Lung microvascular endothelial cell (primary cell): ENCODE measurements around the gene PCYOX1L. TPM values are rescaled to one million over a fixed set of nuclear protein-coding genes. Genes with fewer than 3 reads are reported as not detected.

ENCODE experiments used
- DNase-seq, 2 donors: peaks; one replicate each; pipeline versions ENCODE4 v3.0.0 to v3.0.0-alpha.2; 2010; ENCODE audit warnings: low read depth in 2 of 2
- total RNA-seq: library from RNA; depleted of rRNA; stranded (reverse); fragments of >200 nt; gene quantifications from 2 replicates; pipeline ENCODE4 v1.2.1, GENCODE V29; 2014

Gene PCYOX1L
- total RNA-seq, 1 donor from 2014 or later, result 13.3 TPM

DNA sequence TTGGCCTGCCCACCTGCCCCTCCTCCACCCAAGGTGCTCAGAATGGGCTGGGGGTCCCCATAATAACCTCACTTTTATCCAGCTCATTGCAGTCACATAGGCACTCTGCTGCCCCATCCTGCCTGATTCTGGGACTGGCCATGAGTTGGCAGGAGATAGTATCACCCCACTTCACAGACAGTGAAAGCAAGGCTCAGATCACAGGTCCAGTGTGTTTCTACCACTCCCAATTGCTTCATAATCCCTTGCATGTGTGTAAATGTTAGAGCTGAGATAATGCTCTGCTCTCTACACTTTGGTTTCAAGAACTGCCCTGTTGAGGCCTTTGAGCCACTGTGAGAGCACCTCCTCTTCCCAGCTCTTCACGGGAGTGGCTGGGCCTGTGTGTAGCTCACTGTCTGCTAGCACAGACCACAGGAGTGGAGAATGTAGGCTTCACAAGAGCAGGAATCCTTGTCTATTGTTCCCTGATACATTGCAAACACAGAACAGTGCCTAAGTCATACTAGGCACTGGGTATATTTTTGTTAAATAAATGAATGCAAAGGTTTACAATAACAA lies 8.4 kb downstream of the PCYOX1L start:
- DNase-seq, result no peak

DNA sequence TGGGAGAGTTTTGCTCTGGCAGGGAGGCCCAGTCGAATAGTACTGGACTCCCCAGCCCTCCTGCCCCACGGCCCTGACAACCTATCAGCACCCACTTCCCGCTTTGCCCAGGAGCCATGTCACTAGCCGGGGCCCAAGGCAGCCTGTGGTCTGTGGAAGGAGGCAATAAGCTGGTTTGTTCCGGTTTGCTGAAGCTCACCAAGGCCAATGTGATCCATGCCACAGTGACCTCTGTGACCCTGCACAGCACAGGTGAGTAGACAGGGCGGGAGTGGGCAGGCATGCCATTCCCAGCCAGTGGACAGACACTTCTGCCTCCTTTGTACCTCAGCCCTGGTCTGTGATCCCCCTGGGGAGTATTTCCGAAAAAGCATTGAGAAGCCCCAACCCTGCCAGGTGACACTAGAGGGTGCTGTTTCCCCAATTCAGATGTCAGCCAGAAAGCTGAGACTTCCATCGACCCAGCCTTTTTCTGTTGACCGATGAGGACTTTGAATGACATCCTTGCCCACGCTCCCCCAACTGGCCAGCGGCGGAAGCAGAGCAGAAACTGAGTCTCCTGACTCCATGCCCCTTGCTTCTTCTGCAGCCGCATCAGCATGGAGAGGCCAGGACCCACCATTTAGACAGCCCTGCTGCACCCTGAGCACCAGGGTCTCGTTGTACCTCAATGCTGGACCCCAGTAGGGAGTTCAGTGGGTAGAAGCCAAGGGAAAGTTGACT lies 9.6 kb downstream of the PCYOX1L start:
- DNase-seq, result peak; percentile 70 to 71

DNA sequence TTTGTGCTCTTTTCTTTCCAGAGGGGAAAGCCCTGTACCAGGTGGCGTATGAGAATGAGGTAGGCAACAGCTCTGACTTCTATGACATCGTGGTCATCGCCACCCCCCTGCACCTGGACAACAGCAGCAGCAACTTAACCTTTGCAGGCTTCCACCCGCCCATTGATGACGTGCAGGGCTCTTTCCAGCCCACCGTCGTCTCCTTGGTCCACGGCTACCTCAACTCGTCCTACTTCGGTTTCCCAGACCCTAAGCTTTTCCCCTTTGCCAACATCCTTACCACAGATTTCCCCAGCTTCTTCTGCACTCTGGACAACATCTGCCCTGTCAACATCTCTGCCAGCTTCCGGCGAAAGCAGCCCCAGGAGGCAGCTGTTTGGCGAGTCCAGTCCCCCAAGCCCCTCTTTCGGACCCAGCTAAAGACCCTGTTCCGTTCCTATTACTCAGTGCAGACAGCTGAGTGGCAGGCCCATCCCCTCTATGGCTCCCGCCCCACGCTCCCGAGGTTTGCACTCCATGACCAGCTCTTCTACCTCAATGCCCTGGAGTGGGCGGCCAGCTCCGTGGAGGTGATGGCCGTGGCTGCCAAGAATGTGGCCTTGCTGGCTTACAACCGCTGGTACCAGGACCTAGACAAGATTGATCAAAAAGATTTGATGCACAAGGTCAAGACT lies 10.3 kb downstream of the PCYOX1L start:
- DNase-seq, result no peak

DNA sequence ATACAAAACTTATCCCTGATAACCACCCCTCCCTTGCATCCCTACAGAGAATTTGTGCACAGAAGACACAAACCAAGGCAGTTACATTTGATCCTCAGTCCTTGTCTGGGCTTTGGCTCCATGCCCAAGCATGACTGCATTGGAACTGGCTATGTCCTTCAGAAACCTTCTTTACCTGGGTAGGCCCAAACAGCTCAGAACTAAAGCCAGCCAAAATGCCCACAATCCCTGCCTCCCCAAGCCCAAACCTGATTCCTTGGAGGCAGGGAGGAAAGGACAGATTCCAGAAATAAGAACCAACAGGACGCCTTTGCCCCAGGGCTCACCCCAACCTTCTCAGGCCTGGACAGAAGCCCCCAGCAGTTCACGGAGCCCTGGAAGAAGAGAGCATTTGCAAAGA lies 13.0 kb downstream of the PCYOX1L start:
- no peak for DNase-seq

DNA sequence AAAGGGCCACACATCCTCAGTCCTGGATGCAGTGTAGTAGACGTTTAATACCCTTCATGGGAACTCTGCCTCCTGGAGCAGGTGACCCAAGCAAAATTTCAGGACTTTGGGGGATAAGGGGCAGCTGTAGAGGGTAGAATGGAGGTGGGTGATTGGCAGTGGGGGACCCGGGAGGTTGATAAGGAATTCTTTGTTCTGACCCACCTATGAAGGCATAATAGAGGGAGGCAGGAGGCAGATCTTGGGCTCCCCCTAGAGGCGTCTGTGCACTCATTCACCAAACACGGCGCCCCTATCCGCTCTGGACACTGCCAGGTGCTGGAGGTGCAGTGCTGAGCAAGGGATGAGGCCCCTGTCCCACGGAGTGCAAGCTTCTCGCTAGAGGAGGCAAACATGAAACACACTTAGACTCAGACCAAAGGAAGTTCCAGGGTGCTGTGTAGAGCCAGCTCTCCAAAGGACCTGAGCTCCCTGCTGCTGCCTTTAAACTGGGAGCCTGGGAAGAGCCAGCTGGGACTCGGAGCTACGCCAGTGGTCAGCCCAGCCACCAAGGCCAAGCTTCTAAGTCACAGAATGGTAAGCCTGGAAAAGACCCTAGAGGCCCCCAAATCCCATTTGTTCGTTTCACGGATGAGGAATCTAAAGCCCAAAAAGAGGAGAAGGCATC lies 13.6 kb downstream of the PCYOX1L start:
- peak; percentile 65 to 80 for DNase-seq

DNA sequence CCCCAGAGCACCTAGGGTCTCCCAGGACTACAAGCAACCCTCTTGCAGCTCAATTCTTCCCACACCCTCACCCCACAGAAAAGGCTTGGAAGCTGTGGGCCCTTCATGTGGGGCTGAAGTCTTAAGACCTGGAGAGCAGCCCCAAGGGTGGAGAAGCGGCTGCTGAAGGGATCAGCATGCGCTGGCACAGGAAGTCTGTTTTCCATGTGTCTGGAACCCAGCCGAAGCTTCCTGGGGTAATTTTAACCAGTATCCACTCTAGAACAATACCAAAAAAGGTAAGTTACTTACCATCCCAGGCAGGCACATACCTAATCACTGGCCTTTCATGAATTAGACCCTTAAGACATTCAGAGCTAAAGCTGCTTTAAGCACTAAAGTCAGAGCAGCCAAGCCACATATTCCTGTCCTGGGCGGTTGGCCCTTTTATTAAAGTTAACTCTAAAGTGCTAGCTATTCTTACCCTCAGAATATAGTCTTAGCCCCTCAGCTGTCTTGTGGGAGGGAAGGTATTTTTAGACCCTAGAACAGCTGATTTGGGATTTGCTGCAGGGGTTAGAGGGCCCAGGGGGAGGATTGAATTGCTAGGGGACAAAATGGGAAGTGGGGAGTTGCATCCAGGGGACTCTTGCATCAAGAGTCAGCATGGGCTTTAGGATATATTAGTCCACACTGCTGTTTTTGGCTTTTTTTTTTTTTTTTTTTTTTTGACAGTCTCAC lies 14.4 kb downstream of the PCYOX1L start:
- DNase-seq, result no peak

DNA sequence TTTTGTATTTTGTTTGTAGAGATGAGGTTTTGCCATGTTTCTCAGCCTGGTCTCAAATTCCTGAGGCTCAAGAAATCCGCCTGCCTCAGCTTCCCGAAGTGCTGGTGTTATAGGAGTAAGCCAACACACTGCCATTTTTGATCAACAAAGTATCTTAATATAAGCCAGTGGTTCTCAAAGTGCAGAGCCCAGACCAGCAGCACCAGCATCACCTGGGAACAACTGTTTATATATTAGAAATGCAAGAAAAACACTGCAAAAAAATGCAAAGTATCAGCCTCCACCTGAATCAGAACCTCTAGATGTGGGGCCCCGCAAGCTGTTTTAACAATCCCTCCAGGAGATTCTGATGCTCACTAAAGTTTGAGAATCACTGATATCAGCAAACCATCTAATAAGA lies 15.1 kb downstream of the PCYOX1L start:
- no peak for DNase-seq

DNA sequence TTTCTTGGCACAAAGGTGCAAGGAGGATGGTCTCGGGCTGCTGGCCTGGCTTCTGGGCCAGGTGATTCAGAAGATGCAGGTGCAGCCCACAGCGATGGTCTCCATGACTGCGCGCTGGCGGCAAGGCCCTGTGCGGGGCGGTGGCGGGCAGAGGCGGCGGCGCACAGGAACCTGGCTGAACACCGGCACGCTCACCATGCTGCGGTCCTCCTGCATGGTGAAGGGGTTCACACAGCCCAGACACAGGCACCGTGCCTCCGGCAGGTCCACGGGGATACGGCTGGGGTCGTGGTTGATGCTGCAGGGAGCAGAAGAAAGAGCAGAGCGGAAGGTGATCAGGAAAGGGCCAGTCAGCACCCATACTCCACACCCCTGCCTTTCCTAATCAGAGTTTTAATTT lies 16.5 kb downstream of the PCYOX1L start:
- DNase-seq, result no peak

DNA sequence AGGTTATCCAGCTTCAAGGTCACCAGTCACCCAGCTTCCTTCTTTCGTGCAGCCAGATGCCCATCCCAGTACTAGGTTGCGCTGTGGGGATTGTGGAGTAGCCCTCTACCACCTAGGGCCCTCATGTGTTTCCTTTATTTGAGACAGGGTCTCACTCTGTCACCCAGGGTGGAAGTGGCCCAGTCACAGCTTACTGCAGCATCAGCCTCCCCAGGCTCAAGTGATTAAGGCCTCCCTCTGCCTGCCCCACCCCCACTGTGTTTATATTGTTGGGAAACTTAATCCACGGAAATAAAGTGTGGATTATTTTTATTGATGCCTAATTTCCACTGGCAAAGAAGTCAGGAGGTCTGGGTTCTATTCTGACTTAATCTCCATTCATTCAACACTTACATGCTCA lies 17.0 kb downstream of the PCYOX1L start:
- no peak for DNase-seq

DNA sequence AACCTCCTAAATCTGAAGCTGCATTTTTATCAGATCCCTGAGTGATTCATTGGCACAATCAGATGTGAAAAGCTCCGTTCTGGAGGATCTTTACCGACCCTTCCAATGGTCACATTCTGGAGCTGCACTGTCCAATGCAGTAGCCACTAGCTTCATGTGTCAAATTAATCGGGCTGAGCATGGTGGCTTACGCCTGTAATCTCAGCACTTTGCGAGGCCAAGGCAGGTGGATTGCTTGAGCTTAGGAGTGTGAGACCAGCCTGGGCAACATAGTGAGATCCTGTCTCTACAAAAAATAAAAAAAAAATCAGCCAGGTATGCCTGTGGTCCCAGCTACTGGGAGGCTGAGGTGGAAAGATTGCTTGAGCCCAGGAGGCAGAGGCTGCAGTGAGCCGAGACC lies 17.6 kb downstream of the PCYOX1L start:
- no peak for DNase-seq

DNA sequence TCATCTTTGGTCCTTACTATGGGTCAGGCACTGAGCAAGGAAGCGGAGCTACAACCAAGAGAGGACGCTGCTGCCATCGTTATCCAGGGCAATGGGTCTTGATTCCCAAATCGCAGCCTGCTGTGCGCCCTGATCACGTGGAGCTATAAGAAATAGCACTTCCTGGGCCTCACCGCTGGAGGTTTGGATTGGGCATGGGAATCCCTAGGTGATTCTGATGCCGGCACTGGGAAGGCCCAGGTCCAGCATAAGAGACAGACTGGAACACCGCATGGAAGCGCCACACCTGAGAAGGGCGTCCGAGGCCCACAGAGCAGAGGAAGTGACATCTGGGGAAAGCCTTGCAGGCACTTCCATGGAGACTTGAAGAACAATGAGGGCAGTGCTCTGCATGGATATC lies 18.3 kb downstream of the PCYOX1L start:
- no peak for DNase-seq

DNA sequence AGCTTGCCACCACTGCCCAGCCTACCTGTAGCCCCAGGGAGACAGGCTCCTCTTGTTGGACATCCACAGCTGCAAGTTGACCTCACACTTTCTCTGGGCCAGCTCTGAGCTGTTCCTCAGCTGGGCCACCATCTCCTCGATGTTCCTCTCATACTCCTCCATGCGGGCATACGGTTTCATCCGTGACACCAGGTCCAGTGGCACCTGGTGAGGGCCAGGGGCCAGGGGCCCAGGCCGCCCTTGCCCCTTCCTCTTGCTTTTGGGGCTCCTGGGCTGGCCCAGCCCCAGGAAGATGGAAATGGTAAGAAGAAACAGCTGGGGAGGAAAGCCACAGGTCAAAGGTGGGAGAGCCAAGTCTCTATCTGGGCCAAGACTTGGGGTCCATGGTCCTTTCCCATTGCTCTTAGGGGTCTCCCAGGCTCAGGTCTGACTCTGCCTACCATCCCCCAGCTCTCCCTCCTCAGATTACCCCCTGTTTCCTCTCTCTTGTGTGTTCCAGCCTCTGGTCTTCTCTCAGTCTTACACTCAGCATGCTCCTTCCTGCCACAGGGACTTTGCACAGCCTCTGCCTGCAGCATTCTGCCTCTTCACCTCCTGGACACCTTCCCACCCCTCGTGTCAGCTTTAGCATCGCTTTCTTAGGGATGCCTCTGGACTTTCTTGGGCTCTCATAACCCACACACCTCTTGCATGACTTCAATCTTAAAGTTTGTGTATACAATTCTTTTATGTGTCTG lies 19.0 kb downstream of the PCYOX1L start:
- DNase-seq, result no peak

DNA sequence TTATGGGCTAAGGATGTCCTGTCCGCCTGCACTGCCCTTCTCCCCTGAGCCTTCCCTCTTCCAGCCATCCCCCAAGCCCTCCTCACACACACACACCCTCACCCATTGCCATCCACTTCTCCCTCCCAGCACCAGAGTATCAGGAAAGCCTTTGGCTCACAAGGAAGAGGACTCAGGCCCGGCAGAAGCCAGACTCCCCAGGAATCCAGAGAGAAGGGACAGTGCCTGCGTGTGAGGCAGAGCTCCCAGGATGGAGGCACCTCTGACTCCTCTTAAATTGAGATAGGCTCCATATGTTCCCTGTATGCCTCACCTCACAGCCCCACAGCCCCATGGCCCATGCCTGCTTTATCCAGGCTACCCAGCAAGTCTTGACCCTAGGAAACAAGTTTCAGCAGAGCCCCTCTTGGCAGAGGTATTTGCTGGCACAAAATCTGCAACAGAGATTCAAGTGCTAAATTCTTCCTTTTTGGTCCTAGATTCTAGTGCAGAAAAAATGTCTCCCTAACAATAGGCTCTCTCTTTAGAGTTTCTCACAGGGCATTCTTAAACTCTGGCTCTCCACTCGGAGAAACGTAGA lies 20.5 kb downstream of the PCYOX1L start:
- no peak for DNase-seq

DNA sequence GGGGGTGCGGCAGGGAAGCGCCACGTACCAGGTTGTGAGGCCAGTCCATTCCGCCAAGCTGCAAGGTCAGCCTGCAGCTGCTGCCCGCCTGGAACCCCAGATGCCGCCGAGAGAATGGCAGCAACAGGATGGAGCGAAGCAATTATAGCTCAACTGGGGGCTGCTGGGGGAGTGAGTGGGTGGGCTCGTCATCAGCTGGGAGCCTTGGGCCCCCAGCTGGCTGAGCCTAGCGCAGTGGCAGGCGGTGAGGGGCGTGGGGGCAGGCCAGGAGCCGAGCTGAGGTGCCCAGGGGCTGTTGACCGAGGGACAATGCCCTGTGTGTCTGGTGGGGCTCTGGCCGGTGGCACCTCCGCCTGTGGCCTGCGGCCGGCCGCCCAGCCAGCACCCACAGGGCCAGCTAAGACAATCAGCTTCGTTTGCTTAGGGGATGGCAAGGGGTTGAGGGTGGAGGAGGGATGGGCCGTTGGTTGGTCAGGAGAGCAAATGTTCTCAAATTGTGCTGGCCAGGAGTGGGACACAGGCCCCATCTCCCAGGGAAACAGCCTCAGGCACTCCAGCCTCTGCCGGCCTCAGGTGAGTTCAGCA lies 21.4 kb downstream of the PCYOX1L start, which contains the start of gene IL17B:
Gene IL17B (minus strand): TSS at position 116 of the 585 bp plus-strand sequence. CDS start 67 bp downstream, at position 49.
- DNase-seq, result no peak

DNA sequence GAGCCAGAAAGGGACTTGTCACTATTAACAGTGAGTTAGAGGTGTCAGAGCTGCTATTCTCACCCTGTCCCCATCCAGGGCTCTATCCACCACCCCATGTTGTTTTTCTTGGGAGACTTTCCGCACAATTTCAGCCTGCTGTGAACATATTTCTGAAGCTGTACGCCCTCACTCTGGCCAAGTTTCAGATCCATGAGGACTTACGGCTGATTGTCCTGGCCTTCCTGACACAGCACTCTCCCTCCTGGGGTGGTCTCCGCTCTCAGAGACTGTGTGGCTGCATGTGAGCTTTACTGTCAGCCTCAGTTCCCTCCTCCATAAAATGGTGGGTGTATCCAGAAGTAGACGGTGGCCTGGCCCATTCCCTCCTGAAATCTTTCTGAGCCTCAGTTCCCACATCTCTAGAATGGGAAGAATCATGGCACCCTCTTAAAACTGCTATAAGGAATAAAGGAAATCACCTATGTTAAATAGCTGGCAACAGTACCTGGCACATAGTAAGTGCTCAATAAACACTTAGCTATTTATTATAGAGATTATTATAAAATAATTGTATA lies 22.1 kb downstream of the PCYOX1L start:
- DNase-seq, result no peak

DNA sequence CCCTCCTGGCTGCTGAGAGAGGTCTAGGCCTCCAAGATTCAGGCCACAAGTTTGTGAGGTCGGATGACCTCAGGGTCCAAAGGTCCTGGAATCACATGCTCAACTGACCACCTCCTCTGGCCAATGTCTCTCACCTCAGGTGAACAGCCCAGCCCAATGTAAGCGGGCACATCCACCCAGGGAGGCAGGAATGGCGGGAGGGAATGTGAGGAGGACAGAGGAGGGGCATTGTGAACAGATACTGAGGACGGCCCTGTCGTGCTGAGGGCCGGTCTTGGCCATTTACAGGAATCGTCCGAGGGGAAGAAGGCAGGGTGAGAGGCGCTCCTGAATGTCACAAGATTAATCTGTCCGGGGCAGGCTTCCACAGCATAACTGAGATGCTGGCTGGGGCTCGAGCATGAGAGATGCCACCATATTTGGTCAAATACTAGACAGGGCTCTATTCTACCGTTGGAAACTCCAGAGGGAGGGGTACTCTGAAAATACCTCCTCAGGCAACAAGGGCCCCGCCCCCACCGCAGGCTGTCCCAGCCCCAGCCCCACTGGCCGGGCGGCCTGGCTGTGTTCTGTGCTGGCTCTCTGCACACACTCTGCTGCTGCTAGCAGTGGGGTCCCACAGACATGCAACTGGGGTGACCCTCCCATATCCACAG lies 22.7 kb downstream of the PCYOX1L start:
- no peak for DNase-seq

DNA sequence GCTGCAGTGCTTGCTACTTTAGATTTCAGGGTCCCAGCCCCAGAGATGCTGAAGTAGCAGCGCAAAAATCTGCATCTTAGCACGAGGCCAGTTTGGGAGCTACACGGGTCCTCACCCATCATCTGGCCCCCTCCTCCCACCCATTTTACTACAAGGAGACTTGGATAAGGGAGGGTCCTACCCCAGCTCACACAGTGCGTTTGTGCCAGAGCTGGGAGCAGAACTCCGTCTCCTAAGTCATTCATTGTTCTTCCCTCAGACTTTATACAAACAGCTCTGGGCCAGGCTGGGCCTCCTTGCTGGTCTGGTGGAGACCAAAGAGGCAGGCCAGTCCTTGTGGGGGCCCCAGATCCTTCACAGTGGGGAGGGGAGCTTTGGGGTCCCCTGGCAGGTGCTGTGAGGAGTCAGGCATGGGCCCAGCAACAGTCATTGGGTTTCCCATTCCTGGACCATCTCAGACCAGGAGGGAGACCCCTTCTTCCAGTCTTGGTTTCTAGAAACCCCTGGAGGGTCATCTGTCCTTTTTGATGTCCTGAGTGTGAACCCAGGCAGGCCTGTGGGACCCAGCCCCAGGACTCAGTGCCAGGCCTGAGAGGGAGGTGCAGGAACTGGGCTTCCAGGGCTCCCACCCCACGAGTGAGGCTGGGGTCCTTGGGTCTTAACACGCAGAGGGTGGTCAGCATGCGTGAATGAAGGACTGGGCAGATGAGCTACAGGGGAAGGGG lies 23.6 kb downstream of the PCYOX1L start:
- no peak for DNase-seq

DNA sequence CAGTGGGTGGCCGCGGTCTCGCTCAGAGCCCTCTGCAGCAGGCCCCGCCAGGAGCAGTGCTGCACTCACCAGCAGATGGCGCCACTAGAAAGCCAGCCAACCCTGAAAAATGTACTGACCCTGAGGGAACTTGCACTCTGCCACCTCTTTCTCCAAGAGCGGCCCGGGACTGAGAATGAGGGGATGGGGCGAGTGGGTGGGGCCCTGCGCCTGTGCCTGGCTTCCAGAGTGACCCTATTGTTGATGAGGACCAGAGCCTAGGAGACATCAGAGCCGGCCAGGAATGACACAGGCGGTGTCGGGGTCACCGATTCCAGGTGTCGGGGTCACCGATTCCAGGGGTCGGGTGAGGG lies 24.1 kb downstream of the PCYOX1L start:
- peak; percentile 69 to 79 for DNase-seq
